Endothelial cell of umbilical vein (primary cell): ENCODE data around the gene CCDC182. TPM values are rescaled to one million over a fixed set of nuclear protein-coding genes. Genes with fewer than 3 reads are reported as not detected.

Experiments used
- BruUV-seq: library from RNA; stranded (reverse); fragments of 400-500 nt; replicated peaks from 2 replicates; lab custom pipeline; 2021; lab: Mats Ljungman, UMichigan
- CTCF ChIA-PET: fragments of 300-600, 350-600 bp; sonication (Branson Sonifier 250); formaldehyde crosslinking; loops from one replicate; lab custom pipeline; 2021; ENCODE audit warnings: antibody characterized with exemption, inconsistent platforms; lab: Charles Lee
- POLR2A ChIA-PET: fragments of 300-600, 350-600 bp; sonication (Branson Sonifier 250); formaldehyde crosslinking; loops from one replicate; lab custom pipeline; 2021; ENCODE audit warnings: antibody characterized with exemption, inconsistent platforms; lab: Charles Lee
- DNase-seq: peaks from one replicate; pipeline ENCODE4 v3.0.0-alpha.2; 2011; ENCODE audit warnings: low read depth, low spot score
- FAIRE-seq: peaks from 2 replicates; lab custom pipeline; 2011; peaks lifted over from hg19 to GRCh38; lab: Jason Lieb, UNC
- H2AFZ ChIP-seq: 2 replicates; pipeline ENCODE4 v1.6.0; 2012; ENCODE audit warnings: low read depth, low read length, control low read depth, inconsistent platforms
- H3K27ac ChIP-seq: 2 replicates; pipeline ENCODE4 v1.5.1; 2011; ENCODE audit warnings: low read depth, mild to moderate bottlenecking, control low read depth, low read length, moderate library complexity; ENCODE audit not compliant: insufficient read depth
- H3K27me3 ChIP-seq, 2 experiments: 2 replicates each; pipeline versions ENCODE4 v1.6.0 to v1.6.1; 2011; ENCODE audit warnings: low read length in 2 of 2, mixed read lengths in 1 of 2; ENCODE audit not compliant: control insufficient read depth in 2 of 2, insufficient read depth in 2 of 2
- H3K36me3 ChIP-seq, 2 experiments: 2 replicates in 1 of 2; 3 replicates in 1 of 2; pipeline ENCODE4 v1.5.1; 2011; ENCODE audit warnings: low read length in 2 of 2, mild to moderate bottlenecking in 1 of 2, moderate library complexity in 1 of 2; ENCODE audit not compliant: control insufficient read depth in 2 of 2, insufficient read depth in 2 of 2; ENCODE audit errors: extremely low read depth in 1 of 2
- H3K4me1 ChIP-seq: 3 replicates; pipeline ENCODE4 v1.5.1; 2011; ENCODE audit warnings: mild to moderate bottlenecking, low read length; ENCODE audit not compliant: control insufficient read depth, insufficient read depth; ENCODE audit errors: extremely low read depth
- H3K4me2 ChIP-seq: 2 replicates; pipeline ENCODE4 v1.6.1; 2011; ENCODE audit warnings: low read length, control low read depth, mixed read lengths; ENCODE audit not compliant: insufficient read depth
- H3K4me3 ChIP-seq, 3 experiments: fragments of 200-600 bp in 1 of 3; sonication (generic), shearing (Covaris generic) in 1 of 3; replicated peaks in 1 of 3; 2 replicates each; pipeline ENCODE4 v1.5.1; 2011 to 2016; ENCODE audit warnings: control low read depth in 3 of 3, low read length in 3 of 3, mild to moderate bottlenecking in 2 of 3, inconsistent platforms in 1 of 3, low read depth in 1 of 3, moderate library complexity in 1 of 3; ENCODE audit not compliant: insufficient read depth in 1 of 3
- H3K79me2 ChIP-seq: 2 replicates; pipeline ENCODE4 v1.6.0; 2012; ENCODE audit warnings: low read length, inconsistent platforms; ENCODE audit not compliant: control insufficient read depth, insufficient read depth
- H3K9ac ChIP-seq: replicated peaks from 2 replicates; pipeline ENCODE3; 2011; ENCODE audit warnings: low read length, control low read depth; ENCODE audit not compliant: insufficient read depth; ENCODE audit errors: extremely low read depth
- H3K9me1 ChIP-seq: replicated peaks from 3 replicates; pipeline ENCODE4 v1.6.0; 2011; ENCODE audit warnings: mild to moderate bottlenecking, low read length; ENCODE audit not compliant: control insufficient read depth, insufficient read depth; ENCODE audit errors: extremely low read depth
- H3K9me3 ChIP-seq: replicated peaks from 2 replicates; pipeline ENCODE4 v1.5.1; 2012; ENCODE audit warnings: low read length, inconsistent platforms; ENCODE audit not compliant: control insufficient read depth, insufficient read depth
- H4K20me1 ChIP-seq: replicated peaks from 2 replicates; pipeline ENCODE3; 2011; ENCODE audit warnings: mild to moderate bottlenecking, low read length; ENCODE audit not compliant: control insufficient read depth, insufficient read depth; ENCODE audit errors: extremely low read depth
- CTCF ChIP-seq, 2 donors: IDR thresholded peaks; 1 replicate in 1 of 2; 2 replicates in 1 of 2; pipeline ENCODE4 v1.5.1; 2011; ENCODE audit warnings: low read length in 2 of 2, mild to moderate bottlenecking in 2 of 2, moderate library complexity in 2 of 2, control low read depth in 1 of 2, inconsistent platforms in 1 of 2, low read depth in 1 of 2; ENCODE audit not compliant: insufficient read depth in 1 of 2; ENCODE audit errors: extremely low read depth in 1 of 2
- EZH2 ChIP-seq: IDR thresholded peaks from 2 replicates; pipeline ENCODE4 v1.6.1; 2012; ENCODE audit warnings: borderline replicate concordance, low read depth, mild to moderate bottlenecking, moderate library complexity, low read length, inconsistent platforms; ENCODE audit not compliant: severe bottlenecking
- FOS ChIP-seq: IDR thresholded peaks from 2 replicates; pipeline ENCODE4 v1.6.1; 2011; ENCODE audit warnings: mild to moderate bottlenecking, low read length, moderate library complexity, borderline replicate concordance; ENCODE audit not compliant: insufficient read depth
- GATA2 ChIP-seq: IDR thresholded peaks from 2 replicates; pipeline ENCODE4 v1.7.0; 2011; ENCODE audit warnings: low read depth, mild to moderate bottlenecking, moderate library complexity, mixed read lengths, low read length; ENCODE audit not compliant: insufficient read length, insufficient read depth
- JUN ChIP-seq: IDR thresholded peaks from 2 replicates; pipeline ENCODE4 v1.6.1; 2011; ENCODE audit warnings: borderline replicate concordance, low read depth; ENCODE audit not compliant: insufficient read length, insufficient read depth
- MAX ChIP-seq: IDR thresholded peaks from 2 replicates; pipeline ENCODE4 v1.6.1; 2011; ENCODE audit not compliant: insufficient read depth, insufficient read length
- MYC ChIP-seq: IDR thresholded peaks from one replicate; pipeline ENCODE4 v1.6.1; 2011; ENCODE audit warnings: mild to moderate bottlenecking, low read depth, low read length
- POLR2A ChIP-seq: IDR thresholded peaks from 2 replicates; pipeline ENCODE4 v1.6.1; 2012; ENCODE audit warnings: low read depth, mild to moderate bottlenecking, control low read depth, low read length
- POLR2AphosphoS5 ChIP-seq: IDR thresholded peaks from 2 replicates; pipeline ENCODE4 v1.6.1; 2012; ENCODE audit warnings: low read depth, mild to moderate bottlenecking, control low read depth, low read length, moderate library complexity; ENCODE audit not compliant: insufficient read depth
- dilution Hi-C: fragments of 300-500 bp; cut with MboI; formaldehyde crosslinking; loops from one replicate; pipeline ENCODE4 v1.15.0; 2019; ENCODE audit warnings: low sequenced_read_pairs; ENCODE audit not compliant: extremely low pct_ligation_motif_present
- intact Hi-C: fragments of 100-400 bp; cut with micrococcal nuclease; formaldehyde crosslinking; loops from one replicate; pipeline ENCODE4 v1.10.0; 2022
- polyA plus RNA-seq, 4 experiments: library from polyadenylated mRNA; depleted of rRNA in 3 of 4; stranded (reverse) in 3 of 4; unstranded in 1 of 4; fragments of >200 nt; gene quantifications; 2 replicates each; pipeline versions ENCODE4 v1.2.1 to v1.2.3, GENCODE V29; 2011 to 2012; ENCODE audit warnings: missing spikeins in 1 of 4
- total RNA-seq: library from RNA; stranded (reverse); gene quantifications from 2 replicates; pipeline ENCODE4 v1.2.3, GENCODE V29; 2021

The CCDC182 gene
- total and polyA plus RNA-seq, 2 donors (not counting 3 experiments of a cell fraction or from before 2014, with no cell fraction given) = not detected

- no peaks in the 10 kb centered on the region for H4K20me1 ChIP-seq
- H3K27ac ChIP-seq = no peak overlapping the region
- intact Hi-C loops = no loop called here
- H3K9ac ChIP-seq = no peak overlapping the region
- TF ChIP-seq JUN = no peak
- no peak for TF ChIP-seq EZH2
- TF ChIP-seq POLR2A = no peak
- POLR2A ChIA-PET = no interaction called here
- H3K4me2 ChIP-seq = no peak overlapping the region
- CTCF ChIA-PET = interaction anchor here (1.5 to 2.6 kb wide), 5 partner anchors 32 to 621 kb away, joined by 3 to 12 read pairs (median 4); no protein-coding TSS in a partner anchor
- no TSS peak for BruUV-seq
- no peaks in the 10 kb centered on the region for H3K9me3 ChIP-seq
- no peaks in the 10 kb centered on the region for H3K4me1 ChIP-seq
- FAIRE-seq (no peak), DNase-seq (no peak)
- H3K79me2 ChIP-seq = no peaks in the 10 kb centered on the region
- H3K36me3 ChIP-seq = no peaks in the 10 kb centered on the region
- H3K4me3 ChIP-seq = no peak overlapping the region
- peaks cover 0 to 9% of the 10 kb centered on the region in 2 experiments for H3K27me3 ChIP-seq
- no peaks in the 10 kb centered on the region for H3K9me1 ChIP-seq
- no peak overlapping the region for H2AFZ ChIP-seq
- dilution Hi-C loops = no loop called here
Observed at GRCh38 chr17:57751348-57751971, 6.4 kb upstream of the CCDC182 start.

- POLR2A ChIA-PET = no interaction called here
- Histone ChIP-seq H3K9ac (no peak overlapping the region), H3K27ac (no peak overlapping the region), H3K36me3 (no peaks in the 10 kb centered on the region), H3K4me1 (no peaks in the 10 kb centered on the region), H3K9me1 (no peaks in the 10 kb centered on the region), H3K79me2 (no peaks in the 10 kb centered on the region), H3K4me3 (no peak overlapping the region), H3K27me3 (peaks cover 5 to 13% of the 10 kb centered on the region in 2 experiments), H4K20me1 (no peaks in the 10 kb centered on the region), H3K9me3 (no peaks in the 10 kb centered on the region), H2AFZ (no peak overlapping the region), H3K4me2 (no peak overlapping the region)
- BruUV-seq = no TSS peak
- intact Hi-C loops (no loop called here), dilution Hi-C loops (no loop called here)
- no peak for FAIRE-seq
- CTCF ChIA-PET = interaction anchor here (1.5 to 2.6 kb wide), 4 partner anchors 32 to 620 kb away, joined by 4 to 12 read pairs (median 7); no protein-coding TSS in a partner anchor
- DNase-seq = no peak
- TF ChIP-seq MAX (no peak), CTCF (IDR thresholded peaks at IDR 0.05; ENCODE audit: extremely low read depth in 1 of 2, insufficient read depth in 1 of 2, low read depth in 1 of 2, low read length in 2 of 2) (no peak), EZH2 (no peak), GATA2 (no peak), MYC (no peak), POLR2AphosphoS5 (no peak), JUN (no peak), POLR2A (no peak), FOS (no peak)
Observed at GRCh38 chr17:57750895-57751294, 5.8 kb upstream of the CCDC182 start.
